RWPE1 (cell line): Measurements from ENCODE around the gene MGAT3.

Experiments
- CTCF ChIA-PET: fragments of 350-600 bp; sonication (Branson Sonifier 250); formaldehyde crosslinking; extraction: SDS; loops from one replicate; lab custom pipeline; 2021; lab: Yijun Ruan, JAX
- POLR2A ChIA-PET: fragments of 400-600 bp; formaldehyde crosslinking; extraction: SDS; loops from one replicate; lab custom pipeline; 2020; ENCODE audit warnings: antibody characterized with exemption; ENCODE audit not compliant: low non-redundant PET; lab: Yijun Ruan, JAX
- DNase-seq: peaks from one replicate; pipeline ENCODE4 v3.0.0; 2012; ENCODE audit warnings: low spot score
- H3K27ac ChIP-seq: fragments of 450-650 bp; 2 replicates; pipeline ENCODE4 v1.5.1; 2017
- TF ChIP-seq, protein P1 (sequence below): fragments of 450-650 bp; conservative IDR thresholded peaks from 2 replicates; pipeline ENCODE4 v1.5.1; 2017; ENCODE audit warnings: low read depth, mild to moderate bottlenecking

The MGAT3 gene

GRCh38 chr22:39496131-39496838 is 39.5 kb downstream of the MGAT3 start:
- DNase-seq: no peak
- TF ChIP-seq, protein P1, sequence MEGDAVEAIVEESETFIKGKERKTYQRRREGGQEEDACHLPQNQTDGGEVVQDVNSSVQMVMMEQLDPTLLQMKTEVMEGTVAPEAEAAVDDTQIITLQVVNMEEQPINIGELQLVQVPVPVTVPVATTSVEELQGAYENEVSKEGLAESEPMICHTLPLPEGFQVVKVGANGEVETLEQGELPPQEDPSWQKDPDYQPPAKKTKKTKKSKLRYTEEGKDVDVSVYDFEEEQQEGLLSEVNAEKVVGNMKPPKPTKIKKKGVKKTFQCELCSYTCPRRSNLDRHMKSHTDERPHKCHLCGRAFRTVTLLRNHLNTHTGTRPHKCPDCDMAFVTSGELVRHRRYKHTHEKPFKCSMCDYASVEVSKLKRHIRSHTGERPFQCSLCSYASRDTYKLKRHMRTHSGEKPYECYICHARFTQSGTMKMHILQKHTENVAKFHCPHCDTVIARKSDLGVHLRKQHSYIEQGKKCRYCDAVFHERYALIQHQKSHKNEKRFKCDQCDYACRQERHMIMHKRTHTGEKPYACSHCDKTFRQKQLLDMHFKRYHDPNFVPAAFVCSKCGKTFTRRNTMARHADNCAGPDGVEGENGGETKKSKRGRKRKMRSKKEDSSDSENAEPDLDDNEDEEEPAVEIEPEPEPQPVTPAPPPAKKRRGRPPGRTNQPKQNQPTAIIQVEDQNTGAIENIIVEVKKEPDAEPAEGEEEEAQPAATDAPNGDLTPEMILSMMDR: peak; percentile 71
- CTCF ChIA-PET: interaction anchor here (0.5 to 1.4 kb wide), 6 partner anchors 21 to 1875 kb away, joined by 3 to 4 read pairs (median 3); partner anchors contain the start of gene TAB1
- POLR2A ChIA-PET: no interaction called here
- H3K27ac ChIP-seq: peak overlapping the region; percentile 2; the same call in 1 of the 2 replicates

DNA sequence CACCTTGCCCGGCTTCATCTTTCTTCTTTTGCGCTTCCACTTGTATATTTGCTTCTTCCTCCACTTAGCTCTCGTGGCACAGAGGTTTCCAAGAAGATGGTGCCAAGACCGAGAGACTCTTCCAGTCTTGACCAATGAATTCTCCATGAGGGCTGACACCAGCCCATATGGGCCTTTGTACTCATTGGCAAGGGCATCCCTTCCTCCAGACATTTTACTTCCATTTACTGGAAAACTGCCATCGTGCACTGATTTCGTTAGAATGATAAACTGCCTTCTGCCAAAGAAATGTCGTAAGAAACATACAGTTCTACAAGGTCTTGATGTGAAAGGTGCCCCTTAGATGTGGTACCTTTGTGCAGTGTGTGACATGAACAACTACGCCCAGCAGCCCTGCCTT is 40.6 kb downstream of the MGAT3 start:
- ChIA-PET CTCF (no interaction called here), POLR2A (interaction anchor here (0.7 kb wide), 1 partner anchor 20 kb away, joined by 5 read pairs; no protein-coding TSS in a partner anchor)
- no peak for DNase-seq
- H3K27ac ChIP-seq: no peak overlapping the region
- TF ChIP-seq, protein P1: no peak

DNA sequence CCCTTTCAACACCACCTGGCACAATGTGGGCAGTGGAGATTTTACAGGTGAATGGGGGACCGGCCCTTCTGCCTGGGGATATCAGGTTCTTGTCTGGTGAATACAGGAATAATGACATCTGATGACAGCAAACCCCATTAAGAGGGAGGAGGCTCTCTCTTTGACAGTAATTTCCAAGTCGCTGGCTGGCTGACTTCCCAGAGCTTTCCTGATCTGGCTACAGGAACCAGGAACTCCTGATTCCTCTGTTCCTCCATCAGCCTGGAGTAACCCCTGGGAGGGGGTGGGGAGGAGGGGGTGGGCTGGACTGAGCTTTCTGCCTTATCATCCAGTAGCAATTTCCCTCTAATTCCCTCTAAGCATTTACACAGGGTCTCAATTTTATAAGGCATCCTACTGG is 41.6 kb downstream of the MGAT3 start:
- CTCF ChIA-PET: no interaction called here
- TF ChIP-seq, protein P1: no peak
- no peak overlapping the region for H3K27ac ChIP-seq
- DNase-seq: no peak
- POLR2A ChIA-PET: interaction anchor here (0.7 kb wide), 1 partner anchor 19 kb away, joined by 5 read pairs; no protein-coding TSS in a partner anchor

- DNase-seq: no peak
- CTCF ChIA-PET: no interaction called here
- TF ChIP-seq, protein P1: no peak
- H3K27ac ChIP-seq: no peak overlapping the region
- POLR2A ChIA-PET: no interaction called here
These were observed 42.0 kb downstream of the MGAT3 start for GRCh38 chr22:39498802-39499201.

GRCh38 chr22:39500101-39500500 is 43.3 kb downstream of the MGAT3 start:
- ChIA-PET POLR2A (no interaction called here), CTCF (no interaction called here)

GRCh38 chr22:39501644-39502108 is 44.9 kb downstream of the MGAT3 start:
- ChIA-PET POLR2A (interaction anchor here (0.6 to 0.9 kb wide), 2 partner anchors 18 to 23 kb away, joined by 3 to 4 read pairs; partner anchors contain the start of gene ATF4), CTCF (interaction anchor here (0.9 kb wide), 1 partner anchor 13 kb away, joined by 3 read pairs; no protein-coding TSS in a partner anchor)
- TF ChIP-seq, protein P1: no peak
- DNase-seq: no peak
- peak overlapping the region; percentile 73 for H3K27ac ChIP-seq

More at GRCh38 chr22:39500101-39500500, 43.3 kb downstream of the MGAT3 start:
- DNase-seq: no peak
- TF ChIP-seq, protein P1: no peak
- H3K27ac ChIP-seq: no peak overlapping the region
